K562 (cell line): Measurements from ENCODE around the gene SYT1.

Source experiments
- TF ChIP-seq, protein P1 (sequence below), 3 experiments: IDR thresholded peaks in 2 of 3; conservative IDR thresholded peaks in 1 of 3; 2 replicates each; pipeline ENCODE4 v1.5.1; 2011 to 2012; ENCODE audit warnings: low read length in 3 of 3, mild to moderate bottlenecking in 3 of 3, control low read depth in 2 of 3, improper control_type of control experiment in 1 of 3, inconsistent platforms in 1 of 3, low read depth in 1 of 3, mixed read lengths in 1 of 3, moderate library complexity in 1 of 3; ENCODE audit not compliant: insufficient read depth in 2 of 3
- TF ChIP-seq, protein P2 (sequence below), 2 experiments: fragments of 450-650 bp; IDR thresholded peaks; 2 replicates each; pipeline ENCODE4 v1.6.1; 2016; ENCODE audit warnings: mild to moderate bottlenecking in 2 of 2, borderline replicate concordance in 1 of 2, low read depth in 1 of 2, moderate library complexity in 1 of 2

DNA sequence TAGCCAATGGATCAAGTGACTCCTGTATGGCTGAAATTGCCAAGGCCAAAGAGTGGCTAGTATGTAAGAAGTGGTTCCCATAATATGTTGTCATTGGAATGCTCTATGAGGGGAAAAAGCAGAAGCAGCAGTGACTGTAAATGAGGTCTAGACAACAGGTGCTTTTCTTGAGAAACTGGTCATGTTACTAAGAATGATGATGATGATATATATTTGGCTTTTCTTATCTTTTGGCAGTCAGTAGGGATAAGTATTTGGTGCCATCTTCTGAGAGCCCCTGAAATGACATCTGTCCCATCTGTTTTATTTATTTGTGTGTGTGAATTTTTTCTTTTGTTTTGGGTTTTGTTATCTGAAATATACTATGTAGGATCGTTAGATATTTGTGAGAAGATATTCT, 141.7 kb downstream of the SYT1 start:
- TF ChIP-seq, protein P1, sequence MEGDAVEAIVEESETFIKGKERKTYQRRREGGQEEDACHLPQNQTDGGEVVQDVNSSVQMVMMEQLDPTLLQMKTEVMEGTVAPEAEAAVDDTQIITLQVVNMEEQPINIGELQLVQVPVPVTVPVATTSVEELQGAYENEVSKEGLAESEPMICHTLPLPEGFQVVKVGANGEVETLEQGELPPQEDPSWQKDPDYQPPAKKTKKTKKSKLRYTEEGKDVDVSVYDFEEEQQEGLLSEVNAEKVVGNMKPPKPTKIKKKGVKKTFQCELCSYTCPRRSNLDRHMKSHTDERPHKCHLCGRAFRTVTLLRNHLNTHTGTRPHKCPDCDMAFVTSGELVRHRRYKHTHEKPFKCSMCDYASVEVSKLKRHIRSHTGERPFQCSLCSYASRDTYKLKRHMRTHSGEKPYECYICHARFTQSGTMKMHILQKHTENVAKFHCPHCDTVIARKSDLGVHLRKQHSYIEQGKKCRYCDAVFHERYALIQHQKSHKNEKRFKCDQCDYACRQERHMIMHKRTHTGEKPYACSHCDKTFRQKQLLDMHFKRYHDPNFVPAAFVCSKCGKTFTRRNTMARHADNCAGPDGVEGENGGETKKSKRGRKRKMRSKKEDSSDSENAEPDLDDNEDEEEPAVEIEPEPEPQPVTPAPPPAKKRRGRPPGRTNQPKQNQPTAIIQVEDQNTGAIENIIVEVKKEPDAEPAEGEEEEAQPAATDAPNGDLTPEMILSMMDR (IDR thresholded peaks at IDR 0.05 in 2 of 3, conservative IDR thresholded peaks at IDR 0.05 in 1 of 3; ENCODE audit: insufficient read depth in 2 of 3, low read depth in 1 of 3, low read length in 3 of 3), result no peak
- TF ChIP-seq, protein P2, sequence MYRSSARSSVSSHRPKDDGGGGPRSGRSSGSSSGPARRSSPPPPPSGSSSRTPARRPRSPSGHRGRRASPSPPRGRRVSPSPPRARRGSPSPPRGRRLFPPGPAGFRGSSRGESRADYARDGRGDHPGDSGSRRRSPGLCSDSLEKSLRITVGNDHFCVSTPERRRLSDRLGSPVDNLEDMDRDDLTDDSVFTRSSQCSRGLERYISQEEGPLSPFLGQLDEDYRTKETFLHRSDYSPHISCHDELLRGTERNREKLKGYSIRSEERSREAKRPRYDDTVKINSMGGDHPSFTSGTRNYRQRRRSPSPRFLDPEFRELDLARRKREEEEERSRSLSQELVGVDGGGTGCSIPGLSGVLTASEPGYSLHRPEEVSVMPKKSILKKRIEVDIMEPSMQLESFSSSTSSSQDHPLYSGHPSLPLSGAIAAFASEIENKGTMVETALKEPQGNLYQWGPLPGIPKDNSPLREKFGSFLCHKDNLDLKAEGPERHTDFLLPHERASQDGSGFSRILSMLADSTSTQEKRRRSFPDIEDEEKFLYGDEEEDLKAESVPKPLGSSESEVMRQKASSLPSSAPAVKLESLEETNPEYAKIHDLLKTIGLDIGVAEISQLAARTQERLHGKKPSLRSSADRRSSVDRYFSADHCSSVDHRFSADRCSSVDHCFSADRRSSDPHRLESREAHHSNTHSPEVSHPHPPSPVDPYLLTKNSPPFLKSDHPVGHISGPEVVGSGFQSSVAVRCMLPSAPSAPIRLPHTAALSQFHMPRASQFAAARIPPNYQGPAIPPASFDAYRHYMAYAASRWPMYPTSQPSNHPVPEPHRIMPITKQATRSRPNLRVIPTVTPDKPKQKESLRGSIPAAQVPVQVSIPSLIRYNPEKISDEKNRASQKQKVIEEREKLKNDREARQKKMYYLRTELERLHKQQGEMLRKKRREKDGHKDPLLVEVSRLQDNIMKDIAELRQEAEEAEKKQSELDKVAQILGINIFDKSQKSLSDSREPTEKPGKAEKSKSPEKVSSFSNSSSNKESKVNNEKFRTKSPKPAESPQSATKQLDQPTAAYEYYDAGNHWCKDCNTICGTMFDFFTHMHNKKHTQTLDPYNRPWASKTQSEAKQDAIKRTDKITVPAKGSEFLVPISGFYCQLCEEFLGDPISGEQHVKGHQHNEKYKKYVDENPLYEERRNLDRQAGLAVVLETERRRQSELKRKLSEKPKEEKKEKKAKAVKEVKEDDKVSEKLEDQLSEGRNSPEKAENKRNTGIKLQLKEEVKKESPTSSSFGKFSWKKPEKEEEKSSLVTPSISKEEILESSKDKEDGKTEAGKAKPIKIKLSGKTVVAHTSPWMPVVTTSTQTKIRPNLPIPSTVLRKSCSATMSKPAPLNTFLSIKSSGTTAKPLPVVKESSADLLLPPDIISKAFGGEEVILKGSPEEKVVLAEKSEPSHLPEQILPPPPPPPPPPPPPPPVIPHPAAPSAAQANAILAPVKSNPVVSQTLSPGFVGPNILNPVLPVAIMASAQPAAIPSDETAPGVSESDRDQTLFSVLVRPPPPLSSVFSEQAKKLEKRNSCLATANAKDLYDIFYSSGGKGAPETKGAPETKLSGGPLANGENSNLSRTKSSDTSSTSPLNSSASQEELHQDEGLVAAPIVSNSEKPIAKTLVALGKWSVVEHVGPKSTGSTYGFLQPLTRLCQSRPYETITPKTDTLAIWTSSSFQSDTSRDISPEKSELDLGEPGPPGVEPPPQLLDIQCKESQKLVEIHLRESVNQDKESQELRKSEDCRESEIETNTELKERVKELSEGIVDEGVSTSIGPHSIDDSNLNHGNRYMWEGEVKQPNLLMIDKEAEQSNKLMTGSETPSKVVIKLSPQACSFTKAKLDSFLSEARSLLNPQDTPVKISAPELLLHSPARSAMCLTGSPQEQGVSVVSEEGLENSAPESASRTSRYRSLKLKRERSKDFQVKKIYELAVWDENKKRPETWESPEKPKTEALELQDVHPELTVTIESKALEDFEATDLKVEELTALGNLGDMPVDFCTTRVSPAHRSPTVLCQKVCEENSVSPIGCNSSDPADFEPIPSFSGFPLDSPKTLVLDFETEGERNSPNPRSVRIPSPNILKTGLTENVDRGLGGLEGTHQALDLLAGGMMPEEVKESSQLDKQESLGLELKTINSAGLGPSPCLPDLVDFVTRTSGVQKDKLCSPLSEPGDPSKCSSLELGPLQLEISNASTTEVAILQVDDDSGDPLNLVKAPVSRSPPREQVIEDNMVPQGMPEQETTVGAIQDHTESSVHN (IDR thresholded peaks at IDR 0.05; ENCODE audit: borderline replicate concordance in 1 of 2, low read depth in 1 of 2), result no peak
